ENCODE results near the gene VEZF1. TPM values are rescaled to one million over a fixed set of nuclear protein-coding genes. Genes with fewer than 3 reads are reported as not detected.

Gene VEZF1
- total RNA-seq, 2 donors from 2014 or later: 68.4 to 75.5 TPM

DNA sequence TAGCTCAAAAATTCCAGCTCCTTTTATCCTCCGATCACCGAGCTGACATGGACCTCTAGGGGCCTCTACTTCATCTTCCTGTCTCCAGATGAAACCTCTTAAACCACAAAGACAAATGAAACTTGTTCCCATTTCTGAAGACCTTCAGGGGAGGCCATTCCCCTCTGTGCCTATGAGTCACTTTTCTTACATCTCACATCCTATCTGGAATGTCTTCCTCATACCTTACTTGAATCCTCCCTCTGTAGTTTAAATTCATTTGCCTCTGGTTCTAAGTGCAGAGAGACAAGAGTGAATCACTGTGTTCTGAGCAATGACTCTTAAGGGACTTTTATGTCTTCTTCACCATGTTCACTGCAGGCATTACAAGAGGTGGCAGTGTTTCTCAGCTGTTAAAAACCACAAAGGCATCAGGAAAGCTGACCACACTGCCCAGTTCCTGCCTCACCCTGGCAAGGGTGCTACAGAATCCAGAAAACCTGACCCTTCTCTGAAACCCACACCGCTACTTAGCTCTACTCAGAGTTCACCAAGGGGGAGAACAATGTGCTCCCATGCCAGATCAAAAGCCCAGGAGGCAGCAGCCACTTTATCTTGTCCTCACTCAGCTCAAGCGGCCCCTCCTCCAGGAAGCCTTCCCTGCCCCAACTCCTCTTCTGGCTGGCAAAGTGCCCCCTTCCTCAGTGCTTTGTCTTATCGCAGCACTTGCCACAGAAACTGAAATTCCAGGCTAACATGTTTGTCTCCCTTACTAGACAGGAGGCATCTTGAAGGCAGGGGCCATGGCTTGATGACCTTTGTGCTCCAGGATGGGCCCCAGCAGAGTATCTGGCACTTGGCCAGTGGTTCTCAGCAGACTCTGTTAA lies 39.3 kb downstream of the VEZF1 start:
- H3K4me1 ChIP-seq (ENCODE audit: control insufficient read depth in 1 of 2, low read depth in 2 of 2): peaks cover 42 to 80% of the 10 kb centered on the region in 2 donors
- no peak for ATAC-seq (ENCODE audit: insufficient number of reproducible peaks, low FRiP score, low read depth)
- no peak overlapping the region for H3K4me3 ChIP-seq
- H3K9me3 ChIP-seq: no peaks in the 10 kb centered on the region
- peak overlapping the region; percentile 48 to 74 for H3K27ac ChIP-seq
- TF ChIP-seq, protein P1, sequence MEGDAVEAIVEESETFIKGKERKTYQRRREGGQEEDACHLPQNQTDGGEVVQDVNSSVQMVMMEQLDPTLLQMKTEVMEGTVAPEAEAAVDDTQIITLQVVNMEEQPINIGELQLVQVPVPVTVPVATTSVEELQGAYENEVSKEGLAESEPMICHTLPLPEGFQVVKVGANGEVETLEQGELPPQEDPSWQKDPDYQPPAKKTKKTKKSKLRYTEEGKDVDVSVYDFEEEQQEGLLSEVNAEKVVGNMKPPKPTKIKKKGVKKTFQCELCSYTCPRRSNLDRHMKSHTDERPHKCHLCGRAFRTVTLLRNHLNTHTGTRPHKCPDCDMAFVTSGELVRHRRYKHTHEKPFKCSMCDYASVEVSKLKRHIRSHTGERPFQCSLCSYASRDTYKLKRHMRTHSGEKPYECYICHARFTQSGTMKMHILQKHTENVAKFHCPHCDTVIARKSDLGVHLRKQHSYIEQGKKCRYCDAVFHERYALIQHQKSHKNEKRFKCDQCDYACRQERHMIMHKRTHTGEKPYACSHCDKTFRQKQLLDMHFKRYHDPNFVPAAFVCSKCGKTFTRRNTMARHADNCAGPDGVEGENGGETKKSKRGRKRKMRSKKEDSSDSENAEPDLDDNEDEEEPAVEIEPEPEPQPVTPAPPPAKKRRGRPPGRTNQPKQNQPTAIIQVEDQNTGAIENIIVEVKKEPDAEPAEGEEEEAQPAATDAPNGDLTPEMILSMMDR (IDR thresholded peaks at IDR 0.05): no peak
- no peaks in the 10 kb centered on the region for H3K27me3 ChIP-seq (replicated peaks; ENCODE audit: insufficient read depth)
- DNase-seq (ENCODE audit: low spot score): no peak
- no peaks in the 10 kb centered on the region for H3K36me3 ChIP-seq

DNA sequence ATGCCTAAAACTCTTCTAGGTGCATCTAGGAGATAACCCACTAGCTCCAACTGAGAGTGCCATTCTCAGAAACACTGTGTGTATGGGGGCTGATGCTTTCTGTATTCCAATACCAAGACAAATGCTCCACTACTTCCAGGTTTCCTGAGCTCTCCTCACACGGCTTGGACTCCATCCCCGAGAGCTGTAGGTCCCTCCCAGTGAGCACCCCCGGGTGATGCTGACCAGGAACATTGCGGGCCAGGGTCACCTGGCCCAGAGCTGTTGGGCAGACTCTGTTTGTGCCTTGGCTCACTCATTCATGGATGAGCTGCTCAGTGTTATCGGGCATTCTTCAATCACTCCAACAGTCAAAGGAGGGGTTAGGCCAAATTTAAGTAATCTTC lies 39.9 kb downstream of the VEZF1 start:
- no peak overlapping the region for H3K4me3 ChIP-seq
- peaks cover 47 to 74% of the 10 kb centered on the region in 2 donors for H3K4me1 ChIP-seq (ENCODE audit: control insufficient read depth in 1 of 2, low read depth in 2 of 2)
- H3K27me3 ChIP-seq (replicated peaks; ENCODE audit: insufficient read depth): no peaks in the 10 kb centered on the region
- DNase-seq (ENCODE audit: low spot score): no peak
- peak overlapping the region; percentile 48 to 74 for H3K27ac ChIP-seq
- TF ChIP-seq, protein P1 (IDR thresholded peaks at IDR 0.05): no peak
- H3K9me3 ChIP-seq: no peaks in the 10 kb centered on the region
- no peak for ATAC-seq (ENCODE audit: insufficient number of reproducible peaks, low FRiP score, low read depth)
- H3K36me3 ChIP-seq: no peaks in the 10 kb centered on the region

DNA sequence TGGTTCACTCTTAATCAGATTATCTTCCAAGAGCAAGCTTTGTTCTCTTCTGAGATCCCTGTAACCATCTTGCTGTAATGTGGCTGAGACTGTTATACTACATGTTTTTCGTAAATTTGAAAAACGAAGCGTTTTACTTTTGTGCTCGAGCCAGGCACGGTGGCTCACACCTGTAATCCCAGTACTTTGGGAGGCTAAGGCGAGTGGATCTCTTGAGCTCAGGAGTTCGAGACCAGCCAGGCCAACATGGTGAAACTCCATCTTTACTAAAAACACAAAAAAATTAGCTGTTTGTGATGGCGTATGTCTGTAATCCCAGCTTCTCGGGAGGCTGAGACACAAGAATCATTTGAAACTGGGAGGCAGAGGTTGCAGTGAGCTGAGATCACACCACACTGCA lies 40.7 kb downstream of the VEZF1 start:
- peaks cover 49 to 67% of the 10 kb centered on the region in 2 donors for H3K4me1 ChIP-seq (ENCODE audit: control insufficient read depth in 1 of 2, low read depth in 2 of 2)
- no peaks in the 10 kb centered on the region for H3K9me3 ChIP-seq
- peak overlapping the region; percentile 48 to 74 for H3K27ac ChIP-seq
- ATAC-seq (ENCODE audit: insufficient number of reproducible peaks, low FRiP score, low read depth) (no peak), DNase-seq (ENCODE audit: low spot score) (no peak)
- peak overlapping the region; percentile 69 for H3K4me3 ChIP-seq
- no peaks in the 10 kb centered on the region for H3K27me3 ChIP-seq (replicated peaks; ENCODE audit: insufficient read depth)
- H3K36me3 ChIP-seq: no peaks in the 10 kb centered on the region
- TF ChIP-seq, protein P1 (IDR thresholded peaks at IDR 0.05): no peak

DNA sequence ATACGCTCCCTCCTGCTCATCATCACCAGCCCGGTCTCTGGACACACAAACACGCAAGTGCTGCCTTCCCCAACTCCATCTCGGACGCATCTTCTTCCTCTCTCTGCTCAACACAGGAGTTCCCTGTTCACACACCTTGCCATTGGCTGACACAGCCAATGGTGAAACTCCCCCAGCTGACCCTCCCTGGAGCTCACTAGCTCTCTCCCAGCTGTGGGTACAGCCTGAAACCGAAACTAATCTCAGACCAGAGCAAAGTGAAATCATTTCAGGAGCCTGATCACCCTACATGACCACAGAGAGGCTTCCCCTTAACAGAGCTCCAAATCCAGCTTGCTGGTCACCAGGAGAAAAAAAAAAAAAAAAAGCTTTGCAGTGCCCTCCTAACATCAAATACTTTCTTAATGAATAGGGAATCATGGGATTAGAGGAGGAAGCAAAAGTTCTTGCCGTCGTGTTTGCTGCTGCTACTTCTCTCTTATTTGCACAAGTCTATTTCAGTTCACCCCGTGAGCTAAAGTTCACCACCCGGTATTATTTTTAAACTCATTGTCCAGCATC lies 41.2 kb downstream of the VEZF1 start:
- no peaks in the 10 kb centered on the region for H3K36me3 ChIP-seq
- peak overlapping the region; percentile 48 to 74 for H3K27ac ChIP-seq
- no peak for DNase-seq (ENCODE audit: low spot score)
- H3K4me1 ChIP-seq (ENCODE audit: control insufficient read depth in 1 of 2, low read depth in 2 of 2): peaks cover 49 to 69% of the 10 kb centered on the region in 2 donors
- no peaks in the 10 kb centered on the region for H3K27me3 ChIP-seq (replicated peaks; ENCODE audit: insufficient read depth)
- TF ChIP-seq, protein P1 (IDR thresholded peaks at IDR 0.05): no peak
- peak; percentile 35 for ATAC-seq (ENCODE audit: insufficient number of reproducible peaks, low FRiP score, low read depth)
- peak overlapping the region; percentile 69 for H3K4me3 ChIP-seq
- no peaks in the 10 kb centered on the region for H3K9me3 ChIP-seq

DNA sequence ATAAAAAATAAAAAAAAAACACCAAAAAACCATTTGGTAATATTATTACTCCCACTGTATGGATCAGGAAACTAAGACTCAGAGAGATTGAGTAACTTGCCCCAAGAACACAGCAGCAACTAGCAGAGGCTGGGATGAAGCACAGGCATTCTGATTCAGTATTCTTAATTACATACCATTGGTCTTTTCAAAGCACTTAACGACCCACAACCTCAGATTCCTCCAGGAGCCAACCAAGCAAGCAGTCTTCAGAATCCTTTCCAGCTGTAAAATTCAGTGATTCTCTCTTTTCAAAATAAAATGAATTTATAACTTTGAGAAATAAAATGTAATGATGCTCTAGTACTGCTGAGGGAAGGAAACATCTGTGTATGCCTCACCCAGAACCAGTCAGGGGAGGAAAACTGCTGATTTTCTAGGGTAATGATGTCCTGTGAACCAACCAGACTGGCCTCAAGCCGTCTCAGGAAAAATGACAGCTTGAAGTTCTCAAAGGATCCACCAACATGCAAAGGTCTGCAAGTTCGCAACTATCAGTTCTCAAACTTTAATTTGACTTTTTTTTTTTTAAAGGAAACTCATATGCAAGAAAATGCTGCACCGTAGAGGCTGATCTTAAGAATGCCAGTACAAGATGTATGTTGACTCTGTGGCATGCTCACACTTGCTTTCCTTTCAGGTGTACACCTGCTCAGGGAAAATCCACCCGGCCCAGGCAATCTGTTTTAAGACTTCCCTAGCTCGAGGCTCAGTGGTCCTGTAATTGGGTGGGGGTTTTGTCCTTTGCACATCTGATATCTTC lies 41.9 kb downstream of the VEZF1 start:
- DNase-seq (ENCODE audit: low spot score) (no peak), ATAC-seq (ENCODE audit: insufficient number of reproducible peaks, low FRiP score, low read depth) (no peak)
- H3K36me3 ChIP-seq: no peaks in the 10 kb centered on the region
- TF ChIP-seq, protein P1 (IDR thresholded peaks at IDR 0.05): no peak
- H3K27me3 ChIP-seq (replicated peaks; ENCODE audit: insufficient read depth): no peaks in the 10 kb centered on the region
- peak overlapping the region; percentile 29 to 74 for H3K27ac ChIP-seq
- H3K4me1 ChIP-seq (ENCODE audit: control insufficient read depth in 1 of 2, low read depth in 2 of 2): peaks cover 47 to 69% of the 10 kb centered on the region in 2 donors
- no peaks in the 10 kb centered on the region for H3K9me3 ChIP-seq
- peak overlapping the region; percentile 69 for H3K4me3 ChIP-seq

All from thoracic aorta (tissue), 2 donors.